Esophagus muscularis mucosa (tissue), 4 donors: Measurements from ENCODE around the gene KIF26B. TPM values are rescaled to one million over a fixed set of nuclear protein-coding genes. Genes with fewer than 3 reads are reported as not detected.

Experiments
- DNase-seq: peaks from one replicate; pipeline ENCODE4 v3.0.0-alpha.2; 2017; ENCODE audit errors: extremely low spot score
- H3K27ac ChIP-seq, 4 donors: fragments of 200-600 bp; sonication (generic); replicated peaks in 1 of 4; 1 replicate in 3 of 4; 2 replicates in 1 of 4; pipeline ENCODE4 v1.5.1; 2016 to 2019; ENCODE audit warnings: mild to moderate bottlenecking in 1 of 4
- H3K27me3 ChIP-seq, 4 donors: fragments of 200-600 bp; sonication (generic); one replicate each; pipeline versions ENCODE4 v1.5.1 to v1.6.0; 2016 to 2019
- H3K36me3 ChIP-seq, 4 donors: fragments of 200-600 bp; sonication (generic); one replicate each; pipeline ENCODE4 v1.5.1; 2016 to 2019
- H3K4me1 ChIP-seq, 4 donors: fragments of 200-600 bp; sonication (generic); one replicate each; pipeline ENCODE4 v1.5.1; 2016 to 2019
- H3K4me3 ChIP-seq, 4 donors: fragments of 200-600 bp; sonication (generic); 1 replicate in 2 of 4; 2 replicates in 2 of 4; pipeline ENCODE4 v1.5.1; 2016 to 2019; ENCODE audit warnings: mild to moderate bottlenecking in 4 of 4, moderate library complexity in 1 of 4
- H3K9me3 ChIP-seq, 4 donors: fragments of 200-600 bp; sonication (generic); 1 replicate in 3 of 4; 2 replicates in 1 of 4; pipeline ENCODE4 v1.5.1; 2016 to 2019
- EP300 ChIP-seq: sonication (generic); formaldehyde crosslinking; IDR thresholded peaks from one replicate; pipeline ENCODE4 v1.6.1; 2017; ENCODE audit warnings: antibody characterized with exemption
- POLR2A ChIP-seq: fragments of 450-650 bp; IDR thresholded peaks from one replicate; pipeline ENCODE4 v1.6.1; 2017; ENCODE audit warnings: antibody characterized with exemption, moderate library complexity, mild to moderate bottlenecking, low read depth
- POLR2AphosphoS5 ChIP-seq, 2 donors: sonication (generic); formaldehyde crosslinking; IDR thresholded peaks; one replicate each; pipeline ENCODE4 v1.6.1; 2017; ENCODE audit warnings: antibody characterized with exemption in 2 of 2
- WGBS: methylation state at CpG from one replicate; pipeline ENCODE4 v1.1.5; 2018; 5-methylcytosine and 5-hydroxymethylcytosine counted together
- intact Hi-C: fragments of 100-400 bp; cut with DNase I; formaldehyde crosslinking; loops from one replicate; pipeline ENCODE4 v1.15.1; 2023
- total RNA-seq, 4 donors: library from RNA; depleted of rRNA; stranded (reverse); fragments of >200 nt; gene quantifications; one replicate each; pipeline versions ENCODE4 v1.1.0 to v1.2.1, GENCODE V29; 2016
- TF ChIP-seq, protein P1 (sequence below), 3 experiments: fragments of 200-600 bp in 2 of 3; fragments of 450-650 bp in 1 of 3; sonication (generic) in 2 of 3; IDR thresholded peaks; one replicate each; pipeline ENCODE4 v1.5.1; 2017 to 2019; ENCODE audit warnings: antibody characterized with exemption in 3 of 3, mild to moderate bottlenecking in 2 of 3, moderate library complexity in 1 of 3

Gene KIF26B
- total RNA-seq, 4 donors from 2014 or later, result 0.13 to 3.7 (median 1.3) TPM

DNA sequence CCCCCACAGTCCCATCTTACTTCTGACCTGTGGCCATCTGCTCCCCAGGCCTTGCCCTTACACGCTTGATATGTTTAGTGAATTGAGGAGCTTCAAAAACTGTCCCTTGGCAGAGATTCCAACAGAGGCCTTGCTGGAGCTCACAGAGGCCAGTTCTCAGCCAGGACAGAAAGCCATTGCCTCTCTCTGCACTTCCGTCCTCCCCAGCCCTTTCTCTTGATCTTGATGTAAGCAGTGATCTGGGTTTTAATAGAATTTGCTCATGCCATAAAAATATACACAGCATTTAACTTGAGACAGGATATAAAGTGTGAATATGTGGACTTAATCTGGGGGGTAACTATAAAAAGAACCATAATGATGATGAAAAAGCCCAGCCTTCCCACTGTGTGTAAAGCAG is 453.5 kb downstream of the KIF26B start:
- Histone ChIP-seq H3K27me3 (no peaks in the 10 kb centered on the region), H3K4me1 (peaks cover 7 to 19% (median 14%) of the 10 kb centered on the region in 4 donors), H3K9me3 (no peaks in the 10 kb centered on the region)

DNA sequence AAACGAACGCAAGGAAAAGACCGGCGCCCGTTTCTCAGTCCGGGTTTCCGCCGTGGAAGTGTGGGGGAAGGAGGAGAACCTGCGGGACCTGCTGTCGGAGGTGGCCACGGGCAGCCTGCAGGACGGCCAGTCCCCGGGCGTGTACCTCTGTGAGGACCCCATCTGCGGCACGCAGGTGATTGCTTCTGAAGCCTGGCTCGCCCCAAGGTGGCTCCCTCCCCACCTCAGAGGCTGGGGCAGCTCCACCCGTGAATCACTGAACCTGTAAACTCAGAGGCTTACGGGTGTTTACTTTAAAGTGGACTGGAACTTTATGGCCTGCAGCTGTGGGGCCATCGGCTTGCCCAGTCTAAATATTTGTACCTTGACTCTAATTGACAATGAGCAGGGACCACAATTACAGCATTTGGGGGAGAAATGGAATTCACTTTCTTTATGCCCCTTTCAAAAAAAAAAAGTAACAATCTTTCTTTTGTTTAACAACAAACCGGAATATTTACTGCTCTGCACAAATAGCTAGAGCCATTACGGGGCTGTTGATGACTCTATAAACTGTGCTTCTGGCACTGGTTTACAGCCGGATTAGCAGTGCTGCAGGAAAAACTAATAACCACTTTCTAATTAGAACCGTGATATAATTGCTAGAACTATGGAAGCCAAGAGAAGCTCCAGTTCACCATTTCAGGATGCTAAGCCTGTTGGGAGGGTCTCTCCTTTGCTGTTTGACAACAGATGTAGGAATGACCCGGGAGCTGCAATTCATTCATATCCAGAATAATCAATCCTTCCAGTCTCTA is 454.8 kb downstream of the KIF26B start:
- WGBS, result 91% methylated on average over 18 of the region's 25 CpGs

More for the DNA sequence above, 453.5 kb downstream of the KIF26B start:
- DNase-seq, result no peak
- 80% methylated on average over 2 of the region's 2 CpGs for WGBS
- H3K4me3 ChIP-seq, result no peak overlapping the region
- intact Hi-C loops, result no loop called here
- no peak overlapping the region for H3K27ac ChIP-seq
- TF ChIP-seq, protein P1, sequence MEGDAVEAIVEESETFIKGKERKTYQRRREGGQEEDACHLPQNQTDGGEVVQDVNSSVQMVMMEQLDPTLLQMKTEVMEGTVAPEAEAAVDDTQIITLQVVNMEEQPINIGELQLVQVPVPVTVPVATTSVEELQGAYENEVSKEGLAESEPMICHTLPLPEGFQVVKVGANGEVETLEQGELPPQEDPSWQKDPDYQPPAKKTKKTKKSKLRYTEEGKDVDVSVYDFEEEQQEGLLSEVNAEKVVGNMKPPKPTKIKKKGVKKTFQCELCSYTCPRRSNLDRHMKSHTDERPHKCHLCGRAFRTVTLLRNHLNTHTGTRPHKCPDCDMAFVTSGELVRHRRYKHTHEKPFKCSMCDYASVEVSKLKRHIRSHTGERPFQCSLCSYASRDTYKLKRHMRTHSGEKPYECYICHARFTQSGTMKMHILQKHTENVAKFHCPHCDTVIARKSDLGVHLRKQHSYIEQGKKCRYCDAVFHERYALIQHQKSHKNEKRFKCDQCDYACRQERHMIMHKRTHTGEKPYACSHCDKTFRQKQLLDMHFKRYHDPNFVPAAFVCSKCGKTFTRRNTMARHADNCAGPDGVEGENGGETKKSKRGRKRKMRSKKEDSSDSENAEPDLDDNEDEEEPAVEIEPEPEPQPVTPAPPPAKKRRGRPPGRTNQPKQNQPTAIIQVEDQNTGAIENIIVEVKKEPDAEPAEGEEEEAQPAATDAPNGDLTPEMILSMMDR (IDR thresholded peaks at IDR 0.05), result no peak
- TF ChIP-seq POLR2A (no peak), EP300 (no peak), POLR2AphosphoS5 (IDR thresholded peaks at IDR 0.05) (no peak)
- H3K36me3 ChIP-seq, result no peaks in the 10 kb centered on the region

DNA sequence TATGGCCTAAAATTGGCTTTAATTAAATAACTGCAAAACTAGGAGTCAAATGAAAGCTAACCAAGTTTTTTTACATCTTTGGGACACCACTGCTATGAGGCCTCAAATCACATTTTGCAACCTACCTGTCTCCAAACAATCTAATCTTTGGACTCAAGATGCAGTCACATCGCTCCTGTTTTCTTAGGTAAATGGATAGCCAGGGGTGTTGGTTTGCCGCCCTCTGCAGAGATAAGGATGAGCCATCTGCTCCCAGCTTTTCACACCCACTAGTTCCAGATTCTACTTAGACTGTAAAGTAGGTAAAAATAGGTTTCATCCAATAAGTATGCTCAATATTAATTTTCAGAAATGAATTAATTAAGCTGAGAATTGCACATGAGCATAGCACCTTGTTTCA is 456.5 kb downstream of the KIF26B start:
- no peak for DNase-seq
- Histone ChIP-seq H3K9me3 (no peaks in the 10 kb centered on the region), H3K27me3 (no peaks in the 10 kb centered on the region), H3K27ac (no peak overlapping the region), H3K36me3 (no peaks in the 10 kb centered on the region), H3K4me1 (peaks cover 0 to 5% (median 1%) of the 10 kb centered on the region in 4 donors), H3K4me3 (no peak overlapping the region)
- WGBS, result 94% methylated on average over 2 of the region's 2 CpGs
- TF ChIP-seq, protein P1 (IDR thresholded peaks at IDR 0.05), result no peak
- TF ChIP-seq POLR2AphosphoS5 (IDR thresholded peaks at IDR 0.05), result no peak
- TF ChIP-seq EP300, result no peak
- no peak for TF ChIP-seq POLR2A
- intact Hi-C loops, result no loop called here

More for the DNA sequence above, 454.8 kb downstream of the KIF26B start:
- intact Hi-C loops, result no loop called here
- H3K27me3 ChIP-seq, result no peaks in the 10 kb centered on the region
- TF ChIP-seq POLR2A, result no peak
- no peak for TF ChIP-seq POLR2AphosphoS5 (IDR thresholded peaks at IDR 0.05)
- TF ChIP-seq EP300, result no peak
- TF ChIP-seq, protein P1 (IDR thresholded peaks at IDR 0.05), result no peak
- no peak overlapping the region for H3K27ac ChIP-seq
- H3K9me3 ChIP-seq, result no peaks in the 10 kb centered on the region
- no peak for DNase-seq
- no peaks in the 10 kb centered on the region for H3K36me3 ChIP-seq
- peaks cover 7 to 19% (median 14%) of the 10 kb centered on the region in 4 donors for H3K4me1 ChIP-seq
- no peak overlapping the region for H3K4me3 ChIP-seq

DNA sequence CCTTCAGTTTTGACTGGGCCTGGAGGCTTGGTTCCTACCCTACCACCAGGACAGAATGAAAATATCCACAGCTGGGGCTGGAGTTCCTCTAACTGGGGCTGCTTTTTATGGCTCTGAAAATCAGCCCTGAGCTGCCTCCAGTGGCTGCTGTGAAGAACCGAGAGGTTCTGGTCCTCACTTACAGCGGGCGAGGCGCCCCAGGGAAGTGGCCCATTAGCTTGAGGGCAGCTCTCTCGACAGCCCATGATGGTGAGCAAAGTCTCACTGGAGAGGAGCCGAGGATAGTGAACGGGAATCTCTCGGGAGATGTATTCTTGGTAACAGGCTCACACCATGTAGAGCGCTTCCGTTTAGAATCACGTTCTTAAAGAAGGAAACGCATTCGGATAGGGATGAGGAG is 459.7 kb downstream of the KIF26B start:
- Histone ChIP-seq H3K4me3 (no peak overlapping the region), H3K36me3 (no peaks in the 10 kb centered on the region), H3K27me3 (no peaks in the 10 kb centered on the region), H3K4me1 (no peaks in the 10 kb centered on the region), H3K27ac (no peak overlapping the region), H3K9me3 (no peaks in the 10 kb centered on the region)
- DNase-seq, result no peak
- WGBS, result 91% methylated on average over 9 of the region's 13 CpGs
- intact Hi-C loops, result no loop called here
- TF ChIP-seq POLR2A (no peak), POLR2AphosphoS5 (IDR thresholded peaks at IDR 0.05) (no peak), EP300 (no peak)
- TF ChIP-seq, protein P1 (IDR thresholded peaks at IDR 0.05), result no peak
